Psoas muscle (tissue), 8 donors: ENCODE measurements around the gene TLR8. TPM values are rescaled to one million over a fixed set of nuclear protein-coding genes. Genes with fewer than 3 reads are reported as not detected.

Experiments
- ATAC-seq, 4 donors: fragments of 200-7000 bp; cut with Tn5 transposase; one replicate each; pipeline ENCODE4 v1.9.1; 2020; ENCODE audit warnings: moderate library complexity in 3 of 4, mild to moderate bottlenecking in 2 of 4
- DNase-seq, 2 donors: peaks; one replicate each; pipeline ENCODE4 v3.0.0-alpha.2; 2020
- H3K27ac ChIP-seq: fragments of 200-600 bp; one replicate; pipeline ENCODE4 v1.8.0; 2022
- H3K27me3 ChIP-seq, 3 donors: fragments of 200-600 bp in 1 of 3; one replicate each; pipeline versions ENCODE4 v1.6.1 to v1.8.0; 2013 to 2022; ENCODE audit warnings: low read length in 2 of 3, mild to moderate bottlenecking in 2 of 3, moderate library complexity in 1 of 3; ENCODE audit not compliant: insufficient read depth in 3 of 3
- H3K36me3 ChIP-seq, 2 donors: fragments of 200-600 bp in 1 of 2; one replicate each; pipeline versions ENCODE4 v1.6.1 to v1.8.0; 2013 to 2022; ENCODE audit warnings: low read depth in 1 of 2, mild to moderate bottlenecking in 1 of 2, moderate library complexity in 1 of 2; ENCODE audit not compliant: insufficient read depth in 1 of 2
- H3K4me1 ChIP-seq: fragments of 200-600 bp; one replicate; pipeline ENCODE4 v1.8.0; 2022
- H3K4me3 ChIP-seq: fragments of 200-600 bp; one replicate; pipeline ENCODE4 v1.8.0; 2022; ENCODE audit warnings: mild to moderate bottlenecking
- H3K9me3 ChIP-seq: fragments of 200-600 bp; one replicate; pipeline ENCODE4 v1.8.0; 2022
- WGBS, 3 donors: extraction: QIAGEN DNeasy Blood & Tissue Kit; methylation state at CpG; one replicate each; pipeline versions ENCODE4 v1.1.6 to v1.1.7; 2013; 5-methylcytosine and 5-hydroxymethylcytosine counted together
- intact Hi-C, 2 donors: fragments of 100-400 bp; cut with DNase I; formaldehyde crosslinking; loops; one replicate each; pipeline versions ENCODE4 v1.11.0 to v1.14.2; 2022
- polyA plus RNA-seq, 3 donors: library from polyadenylated mRNA; stranded (reverse); fragments of 200-250 nt; gene quantifications; one replicate each; pipeline ENCODE4 v1.2.3, GENCODE V29; 2013
- total RNA-seq, 4 donors: library from RNA; stranded (reverse); fragmentation: NEBNext Ultra II Directional in 2 of 4; extraction: Animal tissue kit (Norgen Biotek cat#: 25700) in 2 of 4; gene quantifications; one replicate each; pipeline versions ENCODE4 v1.2.1 to v1.2.4, GENCODE V29; 2021 to 2023
- TF ChIP-seq, protein P1 (sequence below): fragments of 200-600 bp; IDR thresholded peaks from one replicate; pipeline ENCODE4 v1.8.0; 2022; ENCODE audit warnings: antibody characterized with exemption
- donor health status: healthy with polysubstance abuse.
- donor health status: DM: no; HTN: no; CAD: no; lungs with moderate emphysema.
- donor health status: Bipolar disorder and iron deficiency.
- donor health status: healthy.
- donor health status: DM: yes; HTN: yes; CAD: no.
- donor health status: DM: no; HTN: no; CAD: no.
- donor health status: DM: no; HTN: no; CAD: no.
- donor health status: DM: yes; HTN: yes; CAD: no.

The TLR8 gene
- total and polyA plus RNA-seq, 7 donors, result 0.06 to 0.57 (median 0.36) TPM

DNA sequence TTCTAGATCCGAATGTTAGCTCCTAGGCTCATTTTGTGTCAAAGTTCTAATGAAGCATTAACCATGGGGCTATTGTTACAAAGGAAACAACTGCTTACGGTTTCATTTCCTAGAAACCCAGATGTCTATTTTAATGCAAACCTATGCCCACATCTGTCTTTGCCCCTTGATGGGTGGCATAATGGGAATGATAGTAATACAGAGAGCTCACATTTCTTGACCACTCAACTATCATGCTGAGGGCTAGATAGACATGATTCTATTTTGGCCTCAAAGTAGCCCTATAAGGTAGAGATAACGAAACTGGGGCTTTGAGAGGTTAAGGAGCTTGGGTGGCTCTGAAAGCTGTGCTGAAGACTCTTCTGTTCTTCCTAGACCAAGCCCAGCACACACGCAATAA lies 37.7 kb upstream of the TLR8 start:
- WGBS, 3 donors, result 77 to 88% (median 86%) methylated on average over 4 of the region's 4 CpGs
- intact Hi-C loops, result no loop called here
- H3K36me3 ChIP-seq, result no peaks in the 10 kb centered on the region

DNA sequence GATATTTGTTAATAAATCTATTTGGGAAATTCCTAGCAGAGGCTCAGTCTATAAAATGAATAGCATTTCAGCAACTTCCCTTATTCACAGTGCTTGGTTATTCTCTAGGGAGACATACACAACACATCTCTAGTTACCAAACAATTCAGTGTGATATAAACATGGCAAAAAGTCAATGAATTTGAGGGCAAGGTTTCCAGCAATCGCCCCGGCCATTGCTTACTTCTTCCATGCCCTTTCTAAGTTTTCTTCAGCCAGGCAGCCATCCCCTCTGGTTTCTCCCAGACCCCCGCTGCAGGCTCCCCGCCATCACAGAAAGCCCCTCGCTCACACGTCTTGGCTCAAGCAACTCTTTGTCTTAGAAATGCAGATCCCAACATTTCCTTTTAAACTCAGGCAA lies 35.2 kb upstream of the TLR8 start:
- H3K4me3 ChIP-seq, result no peak overlapping the region
- ATAC-seq, result no peak
- no peak for DNase-seq
- H3K4me1 ChIP-seq, result no peaks in the 10 kb centered on the region
- TF ChIP-seq, protein P1, sequence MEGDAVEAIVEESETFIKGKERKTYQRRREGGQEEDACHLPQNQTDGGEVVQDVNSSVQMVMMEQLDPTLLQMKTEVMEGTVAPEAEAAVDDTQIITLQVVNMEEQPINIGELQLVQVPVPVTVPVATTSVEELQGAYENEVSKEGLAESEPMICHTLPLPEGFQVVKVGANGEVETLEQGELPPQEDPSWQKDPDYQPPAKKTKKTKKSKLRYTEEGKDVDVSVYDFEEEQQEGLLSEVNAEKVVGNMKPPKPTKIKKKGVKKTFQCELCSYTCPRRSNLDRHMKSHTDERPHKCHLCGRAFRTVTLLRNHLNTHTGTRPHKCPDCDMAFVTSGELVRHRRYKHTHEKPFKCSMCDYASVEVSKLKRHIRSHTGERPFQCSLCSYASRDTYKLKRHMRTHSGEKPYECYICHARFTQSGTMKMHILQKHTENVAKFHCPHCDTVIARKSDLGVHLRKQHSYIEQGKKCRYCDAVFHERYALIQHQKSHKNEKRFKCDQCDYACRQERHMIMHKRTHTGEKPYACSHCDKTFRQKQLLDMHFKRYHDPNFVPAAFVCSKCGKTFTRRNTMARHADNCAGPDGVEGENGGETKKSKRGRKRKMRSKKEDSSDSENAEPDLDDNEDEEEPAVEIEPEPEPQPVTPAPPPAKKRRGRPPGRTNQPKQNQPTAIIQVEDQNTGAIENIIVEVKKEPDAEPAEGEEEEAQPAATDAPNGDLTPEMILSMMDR, result no peak
- intact Hi-C loops, result no loop called here
- no peaks in the 10 kb centered on the region for H3K27me3 ChIP-seq
- peaks cover 3% of the 10 kb centered on the region for H3K9me3 ChIP-seq
- no peak overlapping the region for H3K27ac ChIP-seq
- no peaks in the 10 kb centered on the region for H3K36me3 ChIP-seq
- 56 to 72% (median 66%) methylated on average over 6 of the region's 6 CpGs for WGBS, 3 donors

More for the DNA sequence above, 37.7 kb upstream of the TLR8 start:
- no peak for DNase-seq
- no peak for ATAC-seq
- Histone ChIP-seq H3K4me3 (no peak overlapping the region), H3K9me3 (peaks cover 3% of the 10 kb centered on the region), H3K4me1 (no peaks in the 10 kb centered on the region), H3K27ac (no peak overlapping the region), H3K27me3 (no peaks in the 10 kb centered on the region)
- TF ChIP-seq, protein P1, result no peak

DNA sequence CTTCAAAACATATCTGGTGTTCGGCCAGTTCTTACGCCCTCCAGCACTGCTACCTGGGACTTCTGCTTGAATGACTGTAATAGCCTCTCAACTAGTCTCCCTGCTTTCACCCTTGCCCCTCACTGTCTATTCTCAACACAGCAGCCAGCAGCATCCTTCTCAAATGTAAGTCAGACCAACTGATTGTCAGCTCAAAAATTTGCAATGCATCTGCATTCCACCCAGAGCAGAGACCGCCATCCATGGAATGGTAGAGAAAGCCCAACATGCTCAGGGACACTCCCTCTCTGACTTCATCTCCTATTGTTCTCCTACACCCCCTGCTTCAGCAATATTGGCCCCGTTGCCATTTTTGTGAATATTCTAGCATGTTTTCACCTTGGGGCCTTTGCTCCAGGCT lies 33.7 kb upstream of the TLR8 start:
- DNase-seq (no peak), ATAC-seq (no peak)
- TF ChIP-seq, protein P1, result no peak
- intact Hi-C loops, result no loop called here
- 76 to 91% (median 87%) methylated on average over 4 of the region's 4 CpGs for WGBS, 3 donors
- Histone ChIP-seq H3K4me3 (no peak overlapping the region), H3K4me1 (no peaks in the 10 kb centered on the region), H3K27ac (no peak overlapping the region), H3K9me3 (peaks cover 3% of the 10 kb centered on the region), H3K27me3 (peaks cover 0 to 4% (median 0%) of the 10 kb centered on the region in 3 donors), H3K36me3 (no peaks in the 10 kb centered on the region)

DNA sequence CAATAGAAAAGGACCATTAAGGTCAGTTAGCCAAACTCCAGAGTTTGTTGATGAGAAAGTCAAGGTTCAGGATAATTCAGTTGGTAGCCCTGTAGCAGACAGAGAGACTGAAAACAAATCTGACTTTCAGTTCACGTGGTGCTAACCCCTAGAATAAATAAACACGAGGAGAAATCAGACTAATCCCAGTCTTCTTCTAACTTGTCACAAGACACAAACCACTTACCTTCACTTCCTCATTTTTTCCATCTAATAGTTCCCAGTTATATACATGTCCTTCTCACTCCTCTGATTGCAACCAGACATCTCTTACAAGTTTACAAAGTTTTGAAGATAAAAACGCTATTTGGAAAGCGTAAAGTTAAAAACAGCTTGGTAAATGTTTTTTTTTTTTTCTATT lies 31.8 kb upstream of the TLR8 start:
- Histone ChIP-seq H3K27me3 (peaks cover 0 to 11% (median 0%) of the 10 kb centered on the region in 3 donors), H3K36me3 (no peaks in the 10 kb centered on the region), H3K4me1 (no peaks in the 10 kb centered on the region), H3K9me3 (no peaks in the 10 kb centered on the region), H3K27ac (no peak overlapping the region), H3K4me3 (no peak overlapping the region)
- intact Hi-C loops, result no loop called here
- DNase-seq, result no peak
- WGBS, 3 donors, result 51 to 55% (median 54%) methylated on average over 4 of the region's 4 CpGs
- TF ChIP-seq, protein P1, result no peak
- ATAC-seq, result no peak

DNA sequence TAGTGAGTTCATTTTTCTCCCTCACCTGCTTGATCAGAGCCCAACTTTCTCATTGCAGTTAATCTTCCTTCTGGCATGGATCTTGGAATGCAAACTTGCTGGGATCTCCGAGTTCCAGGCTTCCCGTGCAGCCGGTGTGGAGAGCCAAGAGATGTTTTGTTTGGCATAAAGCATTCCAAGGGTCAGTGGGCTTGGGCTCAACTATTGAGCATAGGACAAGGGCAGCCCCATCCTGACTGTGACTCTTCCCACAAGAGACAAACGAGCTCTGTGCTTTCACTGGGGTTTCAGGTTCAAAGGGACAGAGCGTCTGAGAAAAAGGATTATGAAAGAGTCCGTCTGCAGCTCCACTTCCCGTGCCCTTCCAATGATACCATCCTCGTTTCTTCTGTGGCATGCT lies 29.0 kb upstream of the TLR8 start:
- Histone ChIP-seq H3K27me3 (peaks cover 0 to 14% (median 0%) of the 10 kb centered on the region in 3 donors), H3K27ac (no peak overlapping the region), H3K9me3 (no peaks in the 10 kb centered on the region), H3K36me3 (no peaks in the 10 kb centered on the region), H3K4me1 (no peaks in the 10 kb centered on the region), H3K4me3 (no peak overlapping the region)
- DNase-seq, result no peak
- WGBS, 3 donors, result 22 to 48% (median 29%) methylated on average over 8 of the region's 8 CpGs
- no peak for ATAC-seq
- TF ChIP-seq, protein P1, result no peak
- intact Hi-C loops, result no loop called here
